ENCODE data around the gene ZNF695. TPM values are rescaled to one million over a fixed set of nuclear protein-coding genes. Genes with fewer than 3 reads are reported as not detected.
A peak's percentile ranks its signal among the peaks of the same experiment; 100 is the strongest.

Gene ZNF695
- total and polyA plus RNA-seq, 2 donors from 2014 or later: 0.44 TPM; not detected in 1

DNA sequence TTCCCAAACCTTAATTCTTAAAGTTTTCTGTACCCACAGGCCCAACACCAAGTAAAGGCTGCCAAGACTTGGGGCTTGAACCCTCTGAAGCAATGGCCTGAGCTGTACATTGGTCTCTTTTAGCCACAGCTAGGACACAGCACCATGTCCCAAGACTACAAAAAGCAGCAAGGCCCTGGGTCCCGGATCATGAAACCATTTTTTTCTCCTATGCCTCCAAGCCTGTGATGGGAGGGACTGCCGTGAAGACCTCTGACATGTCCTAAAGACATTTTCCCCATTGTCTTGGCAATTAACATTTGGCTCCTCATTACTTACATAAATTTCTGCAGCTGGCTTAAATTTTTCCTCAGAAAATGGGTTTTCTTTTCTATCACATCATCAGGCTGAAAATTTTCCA, 39.8 kb upstream of the ZNF695 start:
- TF ChIP-seq, protein P1, sequence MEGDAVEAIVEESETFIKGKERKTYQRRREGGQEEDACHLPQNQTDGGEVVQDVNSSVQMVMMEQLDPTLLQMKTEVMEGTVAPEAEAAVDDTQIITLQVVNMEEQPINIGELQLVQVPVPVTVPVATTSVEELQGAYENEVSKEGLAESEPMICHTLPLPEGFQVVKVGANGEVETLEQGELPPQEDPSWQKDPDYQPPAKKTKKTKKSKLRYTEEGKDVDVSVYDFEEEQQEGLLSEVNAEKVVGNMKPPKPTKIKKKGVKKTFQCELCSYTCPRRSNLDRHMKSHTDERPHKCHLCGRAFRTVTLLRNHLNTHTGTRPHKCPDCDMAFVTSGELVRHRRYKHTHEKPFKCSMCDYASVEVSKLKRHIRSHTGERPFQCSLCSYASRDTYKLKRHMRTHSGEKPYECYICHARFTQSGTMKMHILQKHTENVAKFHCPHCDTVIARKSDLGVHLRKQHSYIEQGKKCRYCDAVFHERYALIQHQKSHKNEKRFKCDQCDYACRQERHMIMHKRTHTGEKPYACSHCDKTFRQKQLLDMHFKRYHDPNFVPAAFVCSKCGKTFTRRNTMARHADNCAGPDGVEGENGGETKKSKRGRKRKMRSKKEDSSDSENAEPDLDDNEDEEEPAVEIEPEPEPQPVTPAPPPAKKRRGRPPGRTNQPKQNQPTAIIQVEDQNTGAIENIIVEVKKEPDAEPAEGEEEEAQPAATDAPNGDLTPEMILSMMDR (IDR thresholded peaks at IDR 0.05; ENCODE audit: borderline replicate concordance, extremely low read depth, insufficient read depth): no peak
- H3K4me1 ChIP-seq (ENCODE audit: control insufficient read depth in 2 of 3, insufficient read depth in 2 of 3, low read depth in 1 of 3, low read length in 3 of 3): no peaks in the 10 kb centered on the region
- no peaks in the 10 kb centered on the region for H3K36me3 ChIP-seq (ENCODE audit: control insufficient read depth in 2 of 3, insufficient read depth in 3 of 3, low read length in 3 of 3)
- H3K4me3 ChIP-seq (ENCODE audit: low read length in 3 of 3): no peak overlapping the region
- H3K27me3 ChIP-seq (ENCODE audit: control insufficient read depth, insufficient read depth, low read length): no peaks in the 10 kb centered on the region
- FAIRE-seq: no peak
- H3K27ac ChIP-seq (ENCODE audit: low read depth in 2 of 2, low read length in 2 of 2): no peak overlapping the region
- no peak overlapping the region for H3K9ac ChIP-seq (ENCODE audit: low read length in 3 of 3)
- intact Hi-C loops (cut with DNase I): no loop called here
- peaks cover 2 to 47% (median 23%) of the 10 kb centered on the region in 3 donors for H3K9me3 ChIP-seq (ENCODE audit: control insufficient read depth in 2 of 3, insufficient read depth in 1 of 3, low read length in 3 of 3)
- DNase-seq: no peak

GRCh38 chr1:247047260-247047659, 39.4 kb upstream of the ZNF695 start:
- TF ChIP-seq, protein P1 (IDR thresholded peaks at IDR 0.05; ENCODE audit: borderline replicate concordance, extremely low read depth, insufficient read depth): no peak
- FAIRE-seq (no peak), DNase-seq (no peak)
- H3K36me3 ChIP-seq (ENCODE audit: control insufficient read depth in 2 of 3, insufficient read depth in 3 of 3, low read length in 3 of 3): no peaks in the 10 kb centered on the region
- no peak overlapping the region for H3K9ac ChIP-seq (ENCODE audit: low read length in 3 of 3)
- no peaks in the 10 kb centered on the region for H3K4me1 ChIP-seq (ENCODE audit: control insufficient read depth in 2 of 3, insufficient read depth in 2 of 3, low read depth in 1 of 3, low read length in 3 of 3)
- no peak overlapping the region for H3K27ac ChIP-seq (ENCODE audit: low read depth in 2 of 2, low read length in 2 of 2)
- intact Hi-C loops (cut with DNase I): no loop called here
- H3K27me3 ChIP-seq (ENCODE audit: control insufficient read depth, insufficient read depth, low read length): no peaks in the 10 kb centered on the region
- H3K9me3 ChIP-seq (ENCODE audit: control insufficient read depth in 2 of 3, insufficient read depth in 1 of 3, low read length in 3 of 3): peaks cover 2 to 44% (median 22%) of the 10 kb centered on the region in 3 donors
- H3K4me3 ChIP-seq (ENCODE audit: low read length in 3 of 3): no peak overlapping the region

- intact Hi-C loops (cut with DNase I): no loop called here
Observed at GRCh38 chr1:247043406-247043805, 35.5 kb upstream of the ZNF695 start.

More at GRCh38 chr1:247043406-247043805, 35.5 kb upstream of the ZNF695 start:
- H3K4me1 ChIP-seq (ENCODE audit: control insufficient read depth in 2 of 3, insufficient read depth in 2 of 3, low read depth in 1 of 3, low read length in 3 of 3): no peaks in the 10 kb centered on the region
- no peak for DNase-seq
- H3K27me3 ChIP-seq (ENCODE audit: control insufficient read depth, insufficient read depth, low read length): no peaks in the 10 kb centered on the region
- no peak overlapping the region for H3K4me3 ChIP-seq (ENCODE audit: low read length in 3 of 3)
- TF ChIP-seq, protein P1 (IDR thresholded peaks at IDR 0.05; ENCODE audit: borderline replicate concordance, extremely low read depth, insufficient read depth): peak; percentile 28
- peaks cover 0 to 4% (median 0%) of the 10 kb centered on the region in 3 donors for H3K36me3 ChIP-seq (ENCODE audit: control insufficient read depth in 2 of 3, insufficient read depth in 3 of 3, low read length in 3 of 3)
- no peak for FAIRE-seq
- H3K9me3 ChIP-seq (ENCODE audit: control insufficient read depth in 2 of 3, insufficient read depth in 1 of 3, low read length in 3 of 3): peaks cover 2 to 44% (median 11%) of the 10 kb centered on the region in 3 donors
- no peak overlapping the region for H3K9ac ChIP-seq (ENCODE audit: low read length in 3 of 3)
- no peak overlapping the region for H3K27ac ChIP-seq (ENCODE audit: low read depth in 2 of 2, low read length in 2 of 2)

All from kidney (tissue), 14 donors.